ENCODE measurements around the gene ISYNA1.
"Not testable (repeated sequence)": the region's sequence is repeated elsewhere in the genome, so short reads cannot be mapped to it uniquely, and the experiment has no call there.

Gene ISYNA1

GRCh38 chr19:18419195-18419698 lies 18.7 kb downstream of the ISYNA1 start, which contains the start of gene SSBP4:
TSS of gene SSBP4 (plus strand) at chr19:18419398. CDS start at chr19:18419649, 251 bp downstream.
- peak; percentile 72 for DNase-seq (ENCODE audit: low spot score)

DNA sequence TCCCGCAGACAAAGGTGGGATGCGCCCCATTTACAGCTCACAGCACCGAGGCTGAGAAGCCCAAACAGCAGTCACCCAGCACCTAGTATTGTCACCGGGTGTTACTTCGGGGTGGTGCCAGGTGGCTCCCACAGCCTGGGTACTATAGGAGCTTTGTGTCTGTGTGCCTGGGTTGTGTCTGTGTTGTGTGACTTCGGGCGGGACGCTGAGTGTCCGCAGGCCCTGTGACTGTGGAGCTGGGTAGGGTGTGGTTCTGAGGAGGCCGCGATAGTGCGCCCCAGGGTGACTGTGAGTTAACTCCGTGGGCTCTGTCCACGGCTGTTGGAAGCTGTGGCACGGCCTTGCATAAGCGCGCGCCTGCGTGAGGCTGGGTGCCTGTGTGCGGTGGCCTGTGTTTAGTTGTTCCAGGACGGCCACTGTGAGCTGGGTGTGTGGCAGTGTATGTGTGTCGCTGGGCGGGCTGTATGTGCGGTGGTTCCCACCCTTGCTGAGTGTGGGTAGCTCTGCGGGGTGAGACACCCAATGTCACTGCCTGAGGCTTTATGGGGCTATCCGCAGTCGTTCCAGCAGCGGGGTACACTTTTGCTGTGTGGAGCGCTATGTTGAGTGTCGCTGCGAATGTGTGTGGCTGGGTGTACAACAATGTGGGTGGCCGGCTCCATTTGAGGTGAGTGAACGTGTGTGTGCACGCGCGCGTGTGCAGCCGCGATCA lies 19.3 kb downstream of the ISYNA1 start:
- no peak for DNase-seq (ENCODE audit: low spot score)

DNA sequence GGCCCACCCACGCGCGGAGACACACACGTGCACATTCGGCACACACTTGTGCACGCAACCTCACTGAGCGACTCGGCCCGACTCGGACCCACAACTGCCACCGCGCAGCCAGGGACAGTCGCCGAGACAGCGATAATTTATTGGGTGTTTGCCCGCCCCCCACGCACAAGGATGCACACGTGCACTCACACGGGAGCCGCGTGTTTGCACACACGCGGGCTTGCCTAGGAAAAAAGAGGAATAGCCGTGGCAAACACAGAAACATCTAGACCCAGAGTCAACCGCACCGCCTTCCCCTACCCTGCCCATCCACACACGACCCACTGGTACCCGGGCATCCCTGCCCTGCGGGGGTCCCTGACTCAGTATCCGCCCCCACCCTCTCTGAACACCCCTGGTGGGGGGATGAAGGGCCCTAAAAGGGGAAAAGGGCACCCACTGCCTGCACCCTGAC lies 19.9 kb downstream of the ISYNA1 start:
- no peak for DNase-seq (ENCODE audit: low spot score)

DNA sequence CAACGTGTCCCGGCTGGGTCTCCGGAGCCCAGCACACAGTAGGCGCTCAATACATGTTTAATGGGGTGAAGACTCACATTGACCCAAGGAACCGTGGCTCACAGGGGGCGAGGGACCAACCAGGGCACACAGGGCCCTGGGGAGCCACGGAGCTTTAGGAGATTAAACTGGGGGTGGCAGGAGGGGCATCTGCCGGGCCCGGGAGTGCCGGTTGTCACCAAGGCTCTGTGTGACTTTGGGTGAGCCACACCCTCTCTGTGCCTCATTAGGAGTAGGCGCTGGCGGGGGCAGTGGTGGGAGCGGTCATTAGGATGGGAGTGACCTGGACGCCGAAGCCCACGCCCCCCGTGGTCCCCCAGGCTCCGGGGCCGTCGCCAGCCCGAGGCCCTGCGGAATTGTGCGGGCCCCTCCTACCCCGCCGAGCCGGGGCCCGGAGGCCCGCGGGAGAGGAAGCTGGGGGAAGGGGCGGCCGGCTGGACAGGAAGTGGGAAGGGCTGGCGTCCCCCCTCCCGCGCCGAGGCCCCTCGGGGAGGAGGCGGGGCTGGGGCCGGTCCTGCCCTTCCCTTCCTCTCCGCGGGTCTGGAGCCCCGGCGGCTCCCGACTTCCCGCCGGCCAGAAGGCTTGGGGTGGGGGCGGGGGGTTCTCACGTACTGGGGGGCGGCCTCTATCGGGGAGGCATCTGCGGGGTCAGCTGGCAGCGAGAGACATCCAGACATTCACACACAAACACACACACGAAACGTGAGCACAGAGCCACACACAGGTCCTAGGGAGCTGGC lies 20.5 kb downstream of the ISYNA1 start:
- peak; percentile 82 for DNase-seq (ENCODE audit: low spot score)

GRCh38 chr19:18416778-18417249 lies 21.1 kb downstream of the ISYNA1 start:
- DNase-seq (ENCODE audit: low spot score) = peak; percentile 80

DNA sequence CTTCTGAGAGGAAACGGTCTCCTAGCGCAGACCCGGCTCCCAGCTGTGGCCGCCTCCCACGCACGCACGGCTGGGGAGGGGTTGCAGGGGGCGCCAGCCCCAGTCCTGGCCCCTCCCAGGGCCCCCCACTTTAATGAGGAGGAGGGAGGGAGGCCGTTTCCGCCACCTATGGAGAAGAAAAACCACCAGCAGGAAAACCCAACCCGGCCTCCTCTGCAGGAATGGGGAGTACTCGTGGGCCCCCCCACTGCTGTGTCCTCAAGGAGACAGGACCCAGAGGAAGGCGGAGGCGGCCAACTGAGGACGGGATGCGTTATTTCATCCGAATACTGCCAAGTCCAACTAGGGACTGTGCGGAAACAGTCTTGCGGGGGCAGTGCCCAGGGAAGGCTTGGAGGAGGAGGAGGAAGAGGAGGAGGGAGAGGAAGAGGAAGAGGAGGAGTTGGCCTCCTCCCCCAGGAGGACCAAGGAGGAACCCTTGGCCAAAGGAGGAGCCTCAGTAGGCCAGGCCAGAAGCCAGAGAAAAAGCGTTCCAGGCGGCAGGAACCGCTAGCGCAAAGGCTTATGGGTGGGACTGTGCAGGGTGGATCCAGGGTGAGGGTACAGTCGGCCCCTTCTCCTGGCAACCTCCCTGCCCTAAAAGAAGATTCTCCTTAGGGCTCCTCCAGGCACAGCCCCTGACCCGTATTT lies 22.6 kb downstream of the ISYNA1 start:
- DNase-seq (ENCODE audit: low spot score) = no peak

DNA sequence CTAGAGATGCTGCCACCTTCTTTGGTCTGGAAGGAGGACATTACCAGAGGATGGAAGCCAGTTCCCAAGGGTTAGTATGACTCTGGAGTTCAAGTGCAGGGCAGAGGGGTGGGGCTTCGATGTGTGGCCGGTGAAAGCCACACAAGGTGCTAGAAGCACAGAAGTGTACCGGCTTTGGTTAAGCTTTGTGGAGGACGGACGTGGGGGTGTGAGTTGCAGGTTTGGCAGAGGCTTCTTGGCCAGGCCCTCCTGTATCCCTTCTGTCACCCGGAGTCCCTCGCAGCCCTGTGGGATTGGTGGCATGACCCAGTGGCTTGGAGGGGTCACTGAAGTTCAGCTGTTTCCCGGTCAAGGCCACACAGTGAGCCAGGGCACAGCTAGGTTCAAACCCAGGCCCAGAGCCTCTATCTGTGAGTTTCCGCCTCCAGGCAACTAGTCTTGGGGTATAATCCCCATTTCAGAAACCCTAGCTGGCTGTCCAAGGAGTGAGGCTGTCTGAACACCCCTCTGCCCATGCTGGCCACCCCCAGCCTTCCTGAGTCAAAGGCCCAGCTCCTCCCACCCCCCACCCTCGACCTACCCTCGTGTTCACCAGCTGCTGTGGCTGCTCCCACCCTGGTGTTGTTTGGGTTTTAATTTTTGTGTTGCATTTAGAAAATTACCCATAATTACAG lies 23.3 kb downstream of the ISYNA1 start:
- DNase-seq (ENCODE audit: low spot score) = no peak

DNA sequence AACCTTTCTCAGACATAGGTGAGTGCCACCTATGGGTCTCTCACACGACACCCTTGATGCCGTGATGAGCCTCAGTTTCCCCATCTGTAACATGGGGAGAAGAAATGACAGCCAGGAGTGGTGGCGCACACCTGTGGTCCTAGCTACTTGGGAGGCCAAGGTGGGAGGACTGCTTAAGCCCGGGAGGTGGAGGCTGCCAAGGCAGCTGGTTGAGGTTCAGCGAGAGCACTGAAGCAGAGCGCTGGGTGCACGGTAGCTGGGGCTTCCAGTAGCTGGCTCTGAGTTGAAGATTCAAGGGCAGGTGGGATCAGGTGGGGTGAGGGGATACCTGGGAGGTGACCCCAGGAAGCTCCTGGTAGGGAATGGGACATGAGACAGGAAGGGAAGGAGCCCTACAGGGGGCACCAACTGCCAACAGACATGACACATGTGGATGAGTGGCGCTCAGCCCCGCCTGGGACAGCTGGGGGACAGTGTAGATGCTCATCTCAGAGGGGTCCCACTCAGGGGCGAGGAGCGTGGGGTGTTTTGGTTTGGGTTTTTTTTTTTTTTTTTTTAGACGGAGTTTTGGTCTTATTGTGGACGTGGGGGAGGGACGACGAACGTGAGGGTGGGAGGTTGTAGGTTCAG lies 25.2 kb downstream of the ISYNA1 start:
- no peak for DNase-seq (ENCODE audit: low spot score)

GRCh38 chr19:18408053-18408476 lies 29.9 kb downstream of the ISYNA1 start:
- no peak for DNase-seq (ENCODE audit: low spot score)

DNA sequence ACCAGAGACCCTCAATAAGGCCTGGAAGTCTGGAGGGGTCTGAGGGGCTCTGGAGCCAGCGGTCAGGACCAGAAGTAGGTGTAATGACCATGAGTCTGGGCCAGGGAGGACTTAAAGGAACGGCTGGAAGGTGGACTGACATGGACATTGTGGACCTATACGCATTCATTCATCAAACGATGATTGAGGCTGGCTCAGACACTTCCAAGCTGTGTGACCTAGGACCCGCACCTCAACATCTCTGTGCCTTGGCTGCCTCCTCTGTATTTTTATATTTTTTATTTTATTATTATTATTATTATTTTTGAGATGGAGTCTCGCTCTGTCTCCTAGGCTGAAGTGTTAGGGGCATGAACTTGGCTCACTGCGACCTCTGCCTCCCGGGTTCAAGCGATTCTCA lies 31.2 kb downstream of the ISYNA1 start:
- no peak for DNase-seq (ENCODE audit: low spot score)

DNA sequence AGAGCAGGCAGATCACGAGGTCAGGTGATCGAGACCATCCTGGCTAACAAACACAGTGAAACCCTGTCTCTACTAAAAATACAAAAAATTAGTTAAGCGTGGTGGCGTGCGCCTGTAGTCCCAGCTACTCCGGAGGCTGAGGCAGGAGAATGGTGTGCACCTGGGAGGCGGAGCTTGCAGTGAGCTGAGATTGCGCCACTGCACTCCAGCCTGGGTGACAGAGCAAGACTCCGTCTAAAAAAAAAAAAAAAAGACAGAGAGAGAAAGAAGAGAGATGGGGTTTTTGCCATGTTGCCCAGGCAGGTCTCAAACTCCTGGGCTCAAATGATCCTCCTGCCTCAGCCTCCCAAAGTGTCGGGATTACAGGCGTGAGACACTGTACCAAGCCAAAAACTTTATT lies 32.2 kb downstream of the ISYNA1 start:
- DNase-seq (ENCODE audit: low spot score) = not testable (repeated sequence)

DNA sequence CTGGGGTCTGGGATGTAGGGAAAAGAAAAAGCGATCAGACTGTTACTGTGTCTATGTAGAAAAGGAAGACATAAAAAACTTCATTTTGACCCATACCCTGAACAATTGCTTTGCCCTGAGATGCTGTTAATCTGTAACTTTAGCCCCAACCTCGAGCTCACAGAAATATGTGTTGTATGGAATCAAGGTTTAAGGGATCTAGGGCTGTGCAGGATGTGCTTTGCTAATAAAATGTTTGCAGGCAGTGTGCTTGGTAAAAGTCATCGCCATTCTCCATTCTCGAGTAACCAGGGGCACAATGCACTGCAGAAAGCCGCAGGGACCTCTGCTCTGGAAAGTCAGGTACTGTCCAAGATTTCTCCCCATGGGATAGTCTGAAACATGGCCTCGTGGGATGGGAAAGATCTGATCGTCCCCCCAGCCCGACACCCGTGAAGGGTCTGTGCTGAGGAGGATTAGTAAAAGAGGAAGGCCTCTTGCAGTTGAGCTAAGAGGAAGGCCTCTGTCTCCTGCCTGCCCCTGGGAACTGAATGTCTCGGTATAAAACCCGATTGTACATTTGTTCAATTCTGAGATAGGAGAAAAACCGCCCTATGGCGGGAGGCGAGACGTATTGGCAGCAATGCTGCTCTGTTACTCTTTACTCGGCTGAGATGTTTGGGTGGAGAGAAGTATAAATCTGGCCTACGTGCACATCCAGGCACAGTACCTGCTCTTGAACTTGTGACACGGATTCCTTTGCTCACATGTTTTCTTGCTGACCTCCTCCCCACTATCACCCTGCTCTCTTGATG lies 35.3 kb downstream of the ISYNA1 start:
- not testable (repeated sequence) for DNase-seq (ENCODE audit: low spot score)

- no peak for DNase-seq (ENCODE audit: low spot score)
Observed at GRCh38 chr19:18401580-18402112, 36.3 kb downstream of the ISYNA1 start.

DNA sequence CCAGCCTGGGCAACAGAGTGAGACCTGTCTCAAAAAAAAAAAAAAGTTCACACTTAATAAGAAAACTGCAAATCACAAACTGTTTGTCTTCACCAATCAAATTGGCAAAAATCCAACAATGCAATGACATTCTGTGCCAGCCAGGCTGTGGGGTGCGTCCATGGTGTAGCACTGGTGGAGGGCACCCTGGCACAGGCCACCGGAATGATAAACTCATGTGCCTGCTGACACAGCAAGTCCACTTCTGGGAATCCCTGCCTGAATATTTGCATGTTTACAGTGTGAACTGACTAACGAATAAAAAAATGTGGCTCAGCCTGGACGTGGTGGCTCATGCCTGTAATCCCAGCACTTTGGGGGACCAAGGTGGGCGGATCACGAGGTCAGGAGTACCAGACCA lies 38.9 kb downstream of the ISYNA1 start:
- no peak for DNase-seq (ENCODE audit: low spot score)

DNA sequence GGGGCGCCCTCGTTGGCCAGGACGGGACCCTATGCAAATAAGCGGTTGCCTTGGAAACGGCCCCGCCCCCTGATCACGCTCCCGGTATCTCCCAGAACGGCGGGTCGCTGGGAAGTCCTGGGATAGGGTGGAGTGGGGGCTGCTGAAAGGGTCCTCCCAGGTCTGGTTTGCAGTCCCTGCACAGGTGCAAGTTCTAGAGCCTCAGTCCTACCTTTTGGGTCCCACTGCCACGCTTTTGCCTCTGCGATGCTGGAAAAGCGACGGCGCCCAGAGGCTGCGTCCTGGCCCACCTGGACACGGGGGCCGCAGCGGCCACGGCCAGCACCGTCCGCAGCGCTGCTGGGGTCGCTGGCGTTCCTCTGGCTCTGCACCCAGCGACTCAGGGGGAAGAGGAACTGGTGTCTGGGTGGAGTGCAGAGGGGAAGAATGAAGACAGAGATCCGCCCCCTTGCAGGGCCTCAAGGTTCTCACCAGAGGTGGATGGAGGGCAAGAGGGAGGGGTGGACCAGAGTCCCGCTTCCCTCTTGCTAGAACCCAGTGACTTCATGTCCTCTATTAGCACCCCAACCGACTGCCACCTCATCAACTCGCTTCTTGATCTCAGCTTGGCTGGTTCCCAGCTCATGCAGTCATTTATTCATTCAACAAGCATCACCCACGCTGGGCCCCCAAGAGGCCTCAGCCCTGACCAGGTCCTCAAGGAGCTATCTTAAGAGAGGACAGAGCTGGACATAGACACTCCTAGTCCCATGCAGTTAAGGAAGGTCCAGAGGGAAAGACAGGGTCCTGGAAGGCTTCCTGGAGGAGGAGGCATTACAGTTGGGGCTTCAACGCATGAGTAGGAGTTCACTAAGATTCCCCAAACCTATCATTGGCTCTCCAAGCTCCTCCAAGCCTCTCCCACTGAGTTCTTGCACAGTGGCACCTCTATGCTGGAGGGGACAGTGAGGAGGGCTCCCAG lies 40.4 kb downstream of the ISYNA1 start, which contains the start of gene LRRC25:
Gene LRRC25, minus strand, starts transcription at position 381 of the 961 bp plus-strand sequence. CDS start 659 bp downstream, outside the sequence.
- DNase-seq (ENCODE audit: low spot score) = no peak

DNA sequence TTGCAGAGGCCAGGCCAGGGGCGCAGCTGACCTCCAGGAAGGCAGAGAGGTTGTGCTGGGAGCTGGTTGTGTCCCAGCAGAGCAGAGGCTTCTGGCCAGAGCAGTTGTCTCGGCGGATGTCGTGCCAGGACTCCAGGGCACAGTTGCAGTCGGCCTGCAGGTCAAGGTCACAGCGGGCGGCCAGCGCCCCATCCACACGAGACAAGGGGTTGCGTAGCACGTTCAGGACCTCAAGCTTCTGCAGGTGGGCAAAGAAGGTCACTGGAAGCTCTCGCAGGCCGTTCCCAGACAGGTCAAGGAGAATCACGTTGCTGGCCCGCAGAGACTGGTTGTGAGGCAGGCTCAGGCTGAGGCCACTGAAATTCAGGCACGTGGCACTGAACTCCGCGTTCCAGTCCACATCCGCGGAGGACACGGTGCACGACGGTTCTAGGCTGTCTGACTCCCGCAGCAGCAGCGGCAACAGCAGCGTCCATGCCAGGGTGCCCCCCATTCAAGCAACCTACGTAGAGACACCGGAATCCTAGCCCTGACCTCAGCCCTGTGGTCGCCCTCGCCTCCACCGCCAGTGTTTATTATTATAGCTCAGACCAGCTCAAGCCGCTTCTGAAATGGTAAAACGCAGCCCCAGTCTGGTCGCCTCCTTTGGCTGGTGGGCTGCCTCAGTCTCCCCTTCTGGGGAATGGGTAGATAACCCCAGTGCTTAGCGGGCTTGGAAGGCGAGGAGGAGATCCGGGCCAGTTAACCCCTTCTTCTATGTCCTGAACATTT lies 41.3 kb downstream of the ISYNA1 start:
- DNase-seq (ENCODE audit: low spot score) = no peak

- DNase-seq (ENCODE audit: low spot score) = no peak
Observed at GRCh38 chr19:18393836-18394235, 44.1 kb downstream of the ISYNA1 start.

GRCh38 chr19:18392926-18393325 lies 45.0 kb downstream of the ISYNA1 start:
- no peak for DNase-seq (ENCODE audit: low spot score)

All from kidney capillary endothelial cell (primary cell).